ENCODE measurements around the gene RHBDL2.

GRCh38 chr1:38958967-38959366 is 17.3 kb upstream of the RHBDL2 start:
- TF ChIP-seq CTCF (IDR thresholded peaks at IDR 0.05; ENCODE audit: low read depth, low read length, poor library complexity, severe bottlenecking) (no peak), EZH2phosphoT487 (IDR thresholded peaks at IDR 0.05; ENCODE audit: borderline replicate concordance, low read length) (no peak)

Measured in DOHH2 (cell line).